GM12878 (cell line): Measurements from ENCODE around the gene COX10. TPM values are rescaled to one million over a fixed set of nuclear protein-coding genes. Genes with fewer than 3 reads are reported as not detected.

Experiments
- ATAC-seq: fragments of 200-7000 bp; cut with Tn5 transposase; 3 replicates; pipeline ENCODE4 v1.9.1; 2020; ENCODE audit warnings: mild to moderate bottlenecking, moderate library complexity
- BruUV-seq: library from RNA; stranded (reverse); fragments of 400-500 nt; replicated peaks from 2 replicates; lab custom pipeline; 2021; lab: Mats Ljungman, UMichigan
- CTCF ChIA-PET: fragments of 300-600 bp; sonication (Branson Sonifier 250); formaldehyde crosslinking; extraction: SDS; loops from one replicate; lab custom pipeline; 2021; ENCODE audit warnings: inconsistent platforms; lab: Yijun Ruan, JAX
- POLR2A ChIA-PET: fragments of 350-600 bp; formaldehyde crosslinking; extraction: SDS; loops from one replicate; lab custom pipeline; 2021; ENCODE audit warnings: inconsistent platforms; lab: Charles Lee
- RAD21 ChIA-PET: fragments of 300-600 bp; sonication (Branson Sonifier 250); formaldehyde crosslinking; loops from one replicate; lab custom pipeline; 2023; ENCODE audit warnings: antibody characterized with exemption; ENCODE audit not compliant: unreplicated experiment; lab: Charles Lee
- SMC1A ChIA-PET: fragments of 300-600 bp; sonication (Branson Sonifier 250); formaldehyde crosslinking; loops from one replicate; lab custom pipeline; 2023; ENCODE audit not compliant: unreplicated experiment, uncharacterized antibody; lab: Charles Lee
- DNase-seq: peaks from one replicate; pipeline ENCODE4 v3.0.0-alpha.2; 2011; ENCODE audit warnings: low read depth, low spot score
- FAIRE-seq: peaks from 3 replicates; lab custom pipeline; 2011; peaks lifted over from hg19 to GRCh38; lab: Jason Lieb, UNC
- H2AFZ ChIP-seq: 2 replicates; pipeline ENCODE4 v1.6.0; 2011; ENCODE audit warnings: low read depth, low read length, control low read depth; ENCODE audit not compliant: control insufficient read depth
- H3K27ac ChIP-seq: 2 replicates; pipeline ENCODE4 v1.5.1; 2011; ENCODE audit warnings: control low read depth; ENCODE audit not compliant: control insufficient read depth, insufficient read depth
- H3K27me3 ChIP-seq, 2 experiments: replicated peaks in 1 of 2; 2 replicates each; pipeline versions ENCODE4 v1.6.0 to v1.6.1; 2011; ENCODE audit warnings: low read length in 1 of 2; ENCODE audit not compliant: control insufficient read depth in 2 of 2, insufficient read depth in 2 of 2
- H3K36me3 ChIP-seq, 2 experiments: 2 replicates each; pipeline ENCODE4 v1.5.1; 2011; ENCODE audit warnings: low read length in 1 of 2; ENCODE audit not compliant: control insufficient read depth in 2 of 2, insufficient read depth in 2 of 2
- H3K4me1 ChIP-seq: 2 replicates; pipeline ENCODE4 v1.6.1; 2011; ENCODE audit warnings: mild to moderate bottlenecking, low read length, moderate library complexity, mixed read lengths; ENCODE audit not compliant: control insufficient read depth, insufficient read depth
- H3K4me2 ChIP-seq: 2 replicates; pipeline ENCODE4 v1.6.0; 2011; ENCODE audit warnings: control low read depth; ENCODE audit not compliant: control insufficient read depth, insufficient read depth
- H3K4me3 ChIP-seq: fragments of 200-600 bp; sonication (generic); 2 replicates; pipeline ENCODE4 v1.5.1; 2016
- H3K79me2 ChIP-seq: 2 replicates; pipeline ENCODE4 v1.6.0; 2011; ENCODE audit warnings: low read length; ENCODE audit not compliant: control insufficient read depth, insufficient read depth
- H3K9ac ChIP-seq: 2 replicates; pipeline ENCODE4 v1.8.0; 2011; ENCODE audit warnings: low read length, control low read depth, mixed read lengths; ENCODE audit not compliant: control insufficient read depth, insufficient read depth
- H3K9me3 ChIP-seq: replicated peaks from 3 replicates; pipeline ENCODE4 v1.5.1; 2011; ENCODE audit warnings: mild to moderate bottlenecking, low read length; ENCODE audit not compliant: control insufficient read depth, insufficient read depth
- H4K20me1 ChIP-seq: 2 replicates; pipeline ENCODE4 v1.6.0; 2011; ENCODE audit not compliant: control insufficient read depth, insufficient read depth
- CBX5 ChIP-seq: sonication (generic); IDR thresholded peaks from 2 replicates; pipeline ENCODE4 v1.6.1; 2016; ENCODE audit warnings: low read depth, moderate library complexity, mild to moderate bottlenecking, inconsistent platforms
- EED ChIP-seq: sonication (generic); IDR thresholded peaks from 2 replicates; pipeline ENCODE4 v1.6.1; 2016; ENCODE audit warnings: antibody characterized with exemption, low read depth
- EP300 ChIP-seq, 2 experiments: fragments of 150-350 bp in 1 of 2; IDR thresholded peaks; 2 replicates each; pipeline ENCODE4 v1.6.1; 2011 to 2012; ENCODE audit warnings: low read depth in 2 of 2, low read length in 2 of 2, borderline replicate concordance in 1 of 2, improper control_type of control experiment in 1 of 2, inconsistent platforms in 1 of 2; ENCODE audit not compliant: control insufficient read depth in 1 of 2
- EZH2 ChIP-seq: IDR thresholded peaks from 2 replicates; pipeline ENCODE4 v1.6.1; 2012; ENCODE audit warnings: low read depth, mild to moderate bottlenecking, control low read depth, inconsistent platforms, low read length, borderline replicate concordance; ENCODE audit not compliant: control insufficient read depth
- POLR2A ChIP-seq: IDR thresholded peaks from 2 replicates; pipeline ENCODE4 v1.6.1; 2011; ENCODE audit warnings: low read depth, mild to moderate bottlenecking, low read length
- RB1 ChIP-seq: fragments of 450-650 bp; formaldehyde crosslinking; IDR thresholded peaks from 2 replicates; pipeline ENCODE4 v1.6.1; 2017; ENCODE audit warnings: mild to moderate bottlenecking, borderline replicate concordance
- RCOR1 ChIP-seq: conservative IDR thresholded peaks from 2 replicates; pipeline ENCODE4 v1.6.1; 2012; ENCODE audit warnings: low read depth, low read length, improper control_type of control experiment
- STAT1 ChIP-seq: fragments of 450-650 bp; conservative IDR thresholded peaks from 2 replicates; pipeline ENCODE4 v1.6.1; 2014; ENCODE audit warnings: antibody characterized with exemption, mild to moderate bottlenecking
- YY1 ChIP-seq: IDR thresholded peaks from 2 replicates; pipeline ENCODE4 v1.6.1; 2011; ENCODE audit warnings: low read depth, mild to moderate bottlenecking, low read length
- WGBS: methylation state at CpG from one replicate; pipeline ENCODE4 v1.1.6; 2016; ENCODE audit warnings: low lambda C conversion rate; ENCODE audit not compliant: insufficient replicate concordance, insufficient coverage; ENCODE audit errors: missing lambda C conversion rate; 5-methylcytosine and 5-hydroxymethylcytosine counted together
- in situ Hi-C: fragments of 300-500 bp; cut with MboI; formaldehyde crosslinking; loops from 9 replicates; pipeline ENCODE4 v1.14.3; 2018; ENCODE audit warnings: mixed read lengths
- intact Hi-C: fragments of 100-400 bp; cut with micrococcal nuclease; formaldehyde crosslinking; loops from one replicate; pipeline ENCODE4 v1.14.2; 2022; ENCODE audit not compliant: unreplicated experiment
- polyA plus RNA-seq, 11 experiments: library from polyadenylated mRNA; depleted of rRNA in 4 of 11; unstranded in 6 of 11; stranded (reverse) in 5 of 11; fragments of >200 nt; fragmentation: Nextera tagmentation in 4 of 11; fragmentation: Illumina TruSeq in 1 of 11; extraction: Ambion mirVana in 4 of 11; extraction: Trizol in 1 of 11; gene quantifications; 1 replicate in 1 of 11; 2 replicates in 10 of 11; pipeline versions ENCODE4 v1.2.1 to v1.2.3, GENCODE V29; 2011 to 2016; ENCODE audit warnings: inconsistent platforms in 2 of 11, missing spikeins in 2 of 11, low read depth in 1 of 11
- total RNA-seq, 4 experiments: library from RNA; depleted of rRNA in 3 of 4; stranded (reverse); fragments of >200 nt in 3 of 4; fragmentation: Illumina TruSeq in 1 of 4; extraction: Trizol in 1 of 4; gene quantifications; 2 replicates each; pipeline versions ENCODE4 v1.2.1 to v1.2.3, GENCODE V29; 2013 to 2021
- TF ChIP-seq, protein P1 (sequence below): IDR thresholded peaks from 2 replicates; pipeline ENCODE4 v1.6.1; 2011; ENCODE audit warnings: borderline replicate concordance, low read depth, mild to moderate bottlenecking, moderate library complexity, mixed read lengths, low read length; ENCODE audit not compliant: insufficient read depth; ENCODE audit errors: extremely low read length
- TF ChIP-seq, protein P2 (sequence below): IDR thresholded peaks from 2 replicates; pipeline ENCODE4 v1.6.1; 2012; ENCODE audit warnings: low read length, inconsistent platforms
- TF ChIP-seq, protein P3 (sequence below): fragments of 450-650 bp; formaldehyde crosslinking; IDR thresholded peaks from 2 replicates; pipeline ENCODE4 v1.4.0; 2020; ENCODE audit warnings: mild to moderate bottlenecking, moderate library complexity

Gene COX10
- total and polyA plus RNA-seq, 10 of the 15 experiments (the other 5 are each of a cell fraction or from before 2014, with no cell fraction given): 9.6 to 29.4 (median 21.3) TPM

DNA sequence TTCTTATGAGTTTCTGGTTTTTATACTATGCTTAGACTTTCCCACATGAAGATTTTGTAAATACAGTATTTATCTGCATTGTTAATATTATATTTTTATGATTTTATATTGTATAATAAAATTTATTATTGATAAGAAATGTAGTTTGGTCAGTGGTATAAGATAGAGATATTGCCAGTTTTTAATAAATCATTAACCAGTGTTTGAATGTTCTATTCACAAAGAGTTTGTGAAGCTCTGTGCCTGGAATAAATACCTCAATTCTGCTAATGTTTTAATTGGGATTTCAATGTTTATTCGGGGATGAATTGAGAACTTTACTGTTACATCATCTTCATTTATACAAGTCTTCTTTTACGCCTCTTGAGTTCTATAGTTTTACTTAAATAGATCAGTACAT is 16.9 kb downstream of the COX10 start:
- CTCF ChIA-PET: no interaction called here
- peaks cover 4% of the 10 kb centered on the region; the same call in 1 of the 2 replicates for H3K79me2 ChIP-seq
- POLR2A ChIA-PET: no interaction called here

More for the DNA sequence above, 16.9 kb downstream of the COX10 start:
- no peak overlapping the region for H3K4me3 ChIP-seq
- H3K4me1 ChIP-seq: no peaks in the 10 kb centered on the region
- ATAC-seq: no peak
- no TSS peak for BruUV-seq
- TF ChIP-seq EP300 (IDR thresholded peaks at IDR 0.05; ENCODE audit: borderline replicate concordance in 1 of 2, control insufficient read depth in 1 of 2, low read depth in 2 of 2, low read length in 2 of 2) (no peak), YY1 (no peak), EZH2 (no peak), POLR2A (no peak), EED (no peak), STAT1 (no peak), CBX5 (no peak), RCOR1 (no peak), RB1 (no peak)
- TF ChIP-seq, protein P1, sequence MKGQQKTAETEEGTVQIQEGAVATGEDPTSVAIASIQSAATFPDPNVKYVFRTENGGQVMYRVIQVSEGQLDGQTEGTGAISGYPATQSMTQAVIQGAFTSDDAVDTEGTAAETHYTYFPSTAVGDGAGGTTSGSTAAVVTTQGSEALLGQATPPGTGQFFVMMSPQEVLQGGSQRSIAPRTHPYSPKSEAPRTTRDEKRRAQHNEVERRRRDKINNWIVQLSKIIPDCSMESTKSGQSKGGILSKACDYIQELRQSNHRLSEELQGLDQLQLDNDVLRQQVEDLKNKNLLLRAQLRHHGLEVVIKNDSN: no peak
- TF ChIP-seq, protein P2, sequence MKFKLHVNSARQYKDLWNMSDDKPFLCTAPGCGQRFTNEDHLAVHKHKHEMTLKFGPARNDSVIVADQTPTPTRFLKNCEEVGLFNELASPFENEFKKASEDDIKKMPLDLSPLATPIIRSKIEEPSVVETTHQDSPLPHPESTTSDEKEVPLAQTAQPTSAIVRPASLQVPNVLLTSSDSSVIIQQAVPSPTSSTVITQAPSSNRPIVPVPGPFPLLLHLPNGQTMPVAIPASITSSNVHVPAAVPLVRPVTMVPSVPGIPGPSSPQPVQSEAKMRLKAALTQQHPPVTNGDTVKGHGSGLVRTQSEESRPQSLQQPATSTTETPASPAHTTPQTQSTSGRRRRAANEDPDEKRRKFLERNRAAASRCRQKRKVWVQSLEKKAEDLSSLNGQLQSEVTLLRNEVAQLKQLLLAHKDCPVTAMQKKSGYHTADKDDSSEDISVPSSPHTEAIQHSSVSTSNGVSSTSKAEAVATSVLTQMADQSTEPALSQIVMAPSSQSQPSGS: no peak
- TF ChIP-seq, protein P3, sequence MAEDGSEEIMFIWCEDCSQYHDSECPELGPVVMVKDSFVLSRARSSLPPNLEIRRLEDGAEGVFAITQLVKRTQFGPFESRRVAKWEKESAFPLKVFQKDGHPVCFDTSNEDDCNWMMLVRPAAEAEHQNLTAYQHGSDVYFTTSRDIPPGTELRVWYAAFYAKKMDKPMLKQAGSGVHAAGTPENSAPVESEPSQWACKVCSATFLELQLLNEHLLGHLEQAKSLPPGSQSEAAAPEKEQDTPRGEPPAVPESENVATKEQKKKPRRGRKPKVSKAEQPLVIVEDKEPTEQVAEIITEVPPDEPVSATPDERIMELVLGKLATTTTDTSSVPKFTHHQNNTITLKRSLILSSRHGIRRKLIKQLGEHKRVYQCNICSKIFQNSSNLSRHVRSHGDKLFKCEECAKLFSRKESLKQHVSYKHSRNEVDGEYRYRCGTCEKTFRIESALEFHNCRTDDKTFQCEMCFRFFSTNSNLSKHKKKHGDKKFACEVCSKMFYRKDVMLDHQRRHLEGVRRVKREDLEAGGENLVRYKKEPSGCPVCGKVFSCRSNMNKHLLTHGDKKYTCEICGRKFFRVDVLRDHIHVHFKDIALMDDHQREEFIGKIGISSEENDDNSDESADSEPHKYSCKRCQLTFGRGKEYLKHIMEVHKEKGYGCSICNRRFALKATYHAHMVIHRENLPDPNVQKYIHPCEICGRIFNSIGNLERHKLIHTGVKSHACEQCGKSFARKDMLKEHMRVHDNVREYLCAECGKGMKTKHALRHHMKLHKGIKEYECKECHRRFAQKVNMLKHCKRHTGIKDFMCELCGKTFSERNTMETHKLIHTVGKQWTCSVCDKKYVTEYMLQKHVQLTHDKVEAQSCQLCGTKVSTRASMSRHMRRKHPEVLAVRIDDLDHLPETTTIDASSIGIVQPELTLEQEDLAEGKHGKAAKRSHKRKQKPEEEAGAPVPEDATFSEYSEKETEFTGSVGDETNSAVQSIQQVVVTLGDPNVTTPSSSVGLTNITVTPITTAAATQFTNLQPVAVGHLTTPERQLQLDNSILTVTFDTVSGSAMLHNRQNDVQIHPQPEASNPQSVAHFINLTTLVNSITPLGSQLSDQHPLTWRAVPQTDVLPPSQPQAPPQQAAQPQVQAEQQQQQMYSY: no peak
- H4K20me1 ChIP-seq: no peaks in the 10 kb centered on the region; the same call in 1 of the 2 replicates
- H3K36me3 ChIP-seq: peaks cover 0 to 9% of the 10 kb centered on the region in 2 experiments; a peak in 3 of 4 replicates
- no peak overlapping the region for H3K27ac ChIP-seq
- RAD21 ChIA-PET: no interaction called here
- SMC1A ChIA-PET: interaction anchor here (0.8 kb wide), 1 partner anchor 37 kb away, joined by 3 read pairs; no protein-coding TSS in a partner anchor
- in situ Hi-C loops (no loop called here), intact Hi-C loops (no loop called here)
- no peak overlapping the region for H2AFZ ChIP-seq
- FAIRE-seq: no peak
- H3K4me2 ChIP-seq: no peak overlapping the region
- H3K9me3 ChIP-seq: no peaks in the 10 kb centered on the region
- no peak overlapping the region for H3K9ac ChIP-seq
- 98% methylated on average over 2 of the region's 2 CpGs for WGBS
- DNase-seq: no peak
- no peaks in the 10 kb centered on the region for H3K27me3 ChIP-seq
